Stimulated activated CD8-positive, alpha-beta memory T cell treated with anti-CD3 and anti-CD28 coated beads, Interleukin-7, amount 100 ng/mL, for 1 hour (primary cell): ENCODE measurements around the gene S100A14.
"Not testable (repeated sequence)": the region's sequence is repeated elsewhere in the genome, so short reads cannot be mapped to it uniquely, and the experiment has no call there.

Experiments
- DNase-seq, 2 donors: peaks; one replicate each; pipeline ENCODE4 v3.0.0-alpha.2; 2020; ENCODE audit warnings: low read depth in 2 of 2

The S100A14 gene

GRCh38 chr1:153615406-153615805 is 719 bp downstream of the S100A14 start:
- DNase-seq: no peak

DNA sequence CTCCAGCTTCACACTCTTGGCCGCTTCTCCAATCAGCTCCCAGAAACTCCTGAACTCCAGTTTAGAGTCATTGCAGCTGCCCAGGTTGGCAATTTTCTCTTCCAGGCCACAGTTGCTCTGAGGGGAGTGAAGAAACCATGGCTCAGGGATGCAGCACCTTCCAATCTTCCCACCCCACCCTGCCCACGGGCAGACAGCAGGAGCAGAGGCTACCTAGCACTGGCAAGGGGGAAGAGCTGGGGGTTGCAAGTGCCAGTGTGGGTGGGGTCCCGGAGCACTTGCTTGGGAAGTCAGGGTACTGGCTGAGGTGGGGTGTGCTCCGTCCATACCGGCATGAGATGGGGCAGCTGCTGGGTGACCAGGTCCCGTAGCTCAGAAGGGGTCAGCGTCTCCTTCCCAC is 1.2 kb downstream of the S100A14 start:
- no peak for DNase-seq

- no peak for DNase-seq
These were observed 1.8 kb downstream of the S100A14 start for GRCh38 chr1:153614189-153614900.

- no peak for DNase-seq
These were observed 2.7 kb downstream of the S100A14 start for GRCh38 chr1:153613406-153613805.

GRCh38 chr1:153612755-153613331 is 3.3 kb downstream of the S100A14 start, which contains the start of gene S100A16:
Gene S100A16, minus strand, starts transcription at chr1:153613137. Its CDS starts 4,986 bp downstream, at chr1:153608151.
- DNase-seq: no peak

DNA sequence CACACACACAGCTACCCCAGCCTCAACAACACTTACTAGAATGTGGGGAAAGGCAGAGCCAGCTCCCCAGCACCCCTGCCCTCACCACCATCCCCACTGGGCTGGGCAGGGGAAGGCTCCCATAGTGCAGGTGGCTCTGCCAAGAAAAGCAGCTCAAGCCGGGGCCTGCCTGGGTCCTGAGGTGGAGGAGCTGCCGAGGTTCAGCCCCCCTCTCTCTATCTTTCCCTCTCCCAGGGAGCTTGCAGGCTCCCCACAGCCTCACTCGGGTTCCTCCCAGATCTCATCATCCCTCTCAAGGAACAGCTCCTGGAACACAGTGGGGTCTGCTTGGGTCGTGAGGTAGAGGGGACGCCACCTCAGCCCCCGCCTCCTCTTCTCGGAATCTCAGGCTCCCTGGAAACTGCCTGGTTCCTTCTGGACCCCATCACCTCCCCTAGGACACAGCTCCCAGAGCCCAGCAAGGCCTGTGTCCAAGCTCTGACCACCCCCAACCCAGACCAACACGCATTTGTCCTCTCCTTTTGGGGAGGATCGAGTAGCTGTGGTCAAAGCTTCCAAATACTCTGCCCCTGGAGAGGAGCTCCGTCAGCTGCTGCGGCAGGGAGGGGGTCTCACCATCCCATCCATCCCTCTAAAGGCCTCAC is 3.9 kb downstream of the S100A14 start:
- no peak for DNase-seq

GRCh38 chr1:153611356-153611755 is 4.8 kb downstream of the S100A14 start:
- DNase-seq: no peak

DNA sequence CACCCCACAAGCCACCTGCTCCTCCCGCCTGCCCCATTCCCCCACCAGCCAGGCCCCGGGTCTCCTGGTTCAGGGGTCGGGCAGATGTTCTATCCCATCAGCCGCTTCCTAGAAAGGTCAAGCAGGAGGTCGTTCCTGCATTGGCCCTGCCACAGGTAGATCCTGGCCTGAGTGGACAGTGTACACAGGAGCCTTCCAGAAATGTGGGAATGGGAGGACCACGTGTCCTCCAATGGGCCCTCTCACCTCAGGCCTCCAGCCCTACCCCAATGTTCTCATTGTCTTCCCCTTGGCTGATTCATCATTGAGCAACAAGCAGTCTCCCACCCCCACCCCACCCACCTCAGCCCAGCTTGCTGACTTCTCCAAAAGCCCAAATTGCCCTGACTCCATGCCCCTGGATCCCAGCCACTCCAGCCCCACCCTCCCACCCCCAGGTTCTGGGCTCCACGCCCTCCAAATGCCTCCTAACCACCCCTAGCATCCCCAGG is 5.3 kb downstream of the S100A14 start:
- DNase-seq: no peak

DNA sequence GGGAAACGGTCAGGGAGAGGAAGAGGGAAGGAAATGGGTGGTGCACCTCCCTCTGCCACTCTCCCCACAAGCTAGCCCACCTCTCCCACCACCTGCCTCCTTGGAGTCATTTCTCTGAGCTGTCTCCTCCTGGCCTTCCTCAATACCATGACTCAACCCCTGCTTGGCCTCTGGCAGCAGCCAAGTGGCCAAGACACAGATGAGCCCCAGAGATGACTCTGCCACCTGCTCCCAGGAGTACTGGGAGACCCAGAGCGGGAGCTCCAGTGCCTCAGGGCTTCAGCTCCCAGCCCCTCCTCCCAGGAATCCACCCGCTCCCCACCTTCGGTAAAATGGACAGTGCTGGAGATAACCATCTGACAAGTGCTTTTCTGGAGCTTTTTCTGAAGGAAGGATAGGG is 5.8 kb downstream of the S100A14 start:
- DNase-seq: no peak

DNA sequence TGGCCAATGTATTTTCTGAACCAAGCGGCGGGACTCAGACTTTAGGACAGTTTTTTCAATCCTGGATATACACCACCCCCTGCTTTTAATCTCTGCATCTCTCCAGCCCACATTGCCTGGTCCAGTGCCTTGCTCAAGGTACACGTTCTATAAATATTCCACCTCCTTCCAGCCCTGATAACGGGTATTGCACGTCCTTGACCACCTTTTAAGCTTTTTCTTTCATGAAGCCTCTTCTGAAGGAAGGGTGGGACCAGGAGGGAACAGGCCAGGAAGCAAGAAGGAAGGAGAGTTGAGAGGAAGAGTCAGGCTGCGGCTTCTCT is 6.6 kb downstream of the S100A14 start:
- DNase-seq: no peak

- no peak for DNase-seq
These were observed 7.2 kb downstream of the S100A14 start for GRCh38 chr1:153608742-153609584.

GRCh38 chr1:153608089-153608682 is 7.9 kb downstream of the S100A14 start:
- DNase-seq: no peak

DNA sequence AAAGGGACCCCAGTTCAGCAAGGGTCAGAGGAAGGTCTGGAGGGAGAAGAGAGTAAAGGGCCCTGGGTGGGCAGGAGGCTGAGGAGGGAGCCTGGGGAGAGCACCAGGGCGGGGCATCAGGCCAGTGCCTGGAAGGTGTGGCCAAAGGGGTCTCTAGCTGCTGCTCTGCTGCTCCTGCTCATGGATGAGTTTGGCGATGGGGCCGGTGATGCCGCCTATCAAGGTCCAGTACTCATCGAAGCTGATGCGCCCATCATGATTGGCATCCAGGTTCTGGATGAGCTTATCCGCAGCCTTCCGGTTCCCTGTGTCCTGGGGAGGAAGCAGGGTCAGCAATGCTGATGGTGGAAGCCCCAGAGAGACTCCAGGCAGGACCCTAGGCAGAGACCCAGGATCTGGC is 8.7 kb downstream of the S100A14 start:
- DNase-seq: no peak

- DNase-seq: no peak
These were observed 9.9 kb downstream of the S100A14 start for GRCh38 chr1:153606194-153606593.

GRCh38 chr1:153602749-153603148 is 13.4 kb downstream of the S100A14 start:
- DNase-seq: no peak

DNA sequence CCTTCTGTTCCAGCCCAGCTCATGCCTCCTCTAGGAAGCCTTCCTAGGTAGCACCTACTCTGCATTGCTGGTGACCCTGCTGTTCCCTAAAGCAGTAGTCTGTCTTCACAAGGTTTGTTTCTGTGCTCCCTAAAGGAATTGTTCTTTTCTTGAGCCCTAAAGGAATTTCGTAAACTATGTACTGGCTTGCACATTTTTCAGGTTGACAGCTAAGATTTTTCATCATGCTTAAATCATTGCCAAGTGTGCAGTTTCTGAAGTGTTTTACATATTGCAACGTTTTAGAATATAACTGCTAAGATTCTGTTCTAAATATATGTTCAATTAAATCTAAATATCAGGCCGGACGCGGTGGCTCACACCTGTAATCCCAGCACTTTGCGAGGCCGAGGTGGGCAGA is 16.3 kb downstream of the S100A14 start:
- no peak for DNase-seq

DNA sequence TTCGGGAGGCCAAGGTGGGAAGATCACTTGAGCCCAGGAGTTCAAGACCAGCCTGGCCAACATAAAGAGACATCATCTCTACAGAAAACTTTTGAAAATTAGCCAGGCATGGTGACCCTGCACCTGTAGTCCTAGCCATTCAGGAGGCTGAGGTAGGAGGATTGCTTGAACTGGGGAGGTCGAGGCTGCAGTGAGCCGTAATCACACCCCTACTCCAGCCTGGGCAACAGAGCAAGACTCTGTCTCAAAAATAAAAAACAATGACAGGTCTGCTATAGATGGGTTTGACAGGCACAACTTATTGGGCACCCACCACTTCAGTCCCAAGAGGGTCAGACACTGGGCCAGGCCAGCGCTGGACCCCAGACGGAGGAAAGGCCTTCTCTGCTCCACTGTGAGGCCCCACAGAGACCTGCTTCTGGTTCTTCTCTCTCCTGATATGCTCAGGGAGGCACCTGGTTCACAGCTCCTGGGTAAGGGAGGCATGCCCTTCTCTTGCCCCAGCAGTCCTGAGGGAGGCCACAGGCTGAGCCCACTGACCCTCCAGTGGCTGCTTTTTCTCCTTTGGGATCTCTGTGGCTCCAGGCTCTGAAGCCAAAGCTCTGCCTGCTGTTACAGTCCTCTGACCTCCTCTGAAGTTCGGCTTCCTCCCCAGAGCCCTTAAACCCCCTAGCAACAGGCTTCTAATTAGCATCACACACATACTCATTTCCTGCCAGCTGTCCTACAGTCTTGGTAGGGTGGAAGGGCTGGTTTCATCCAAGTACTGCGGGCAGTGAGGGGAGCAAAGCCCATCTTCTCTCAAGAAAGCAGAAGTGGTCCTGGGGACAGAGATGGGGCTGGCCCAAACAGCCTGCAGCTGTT is 17.6 kb downstream of the S100A14 start:
- no peak for DNase-seq

DNA sequence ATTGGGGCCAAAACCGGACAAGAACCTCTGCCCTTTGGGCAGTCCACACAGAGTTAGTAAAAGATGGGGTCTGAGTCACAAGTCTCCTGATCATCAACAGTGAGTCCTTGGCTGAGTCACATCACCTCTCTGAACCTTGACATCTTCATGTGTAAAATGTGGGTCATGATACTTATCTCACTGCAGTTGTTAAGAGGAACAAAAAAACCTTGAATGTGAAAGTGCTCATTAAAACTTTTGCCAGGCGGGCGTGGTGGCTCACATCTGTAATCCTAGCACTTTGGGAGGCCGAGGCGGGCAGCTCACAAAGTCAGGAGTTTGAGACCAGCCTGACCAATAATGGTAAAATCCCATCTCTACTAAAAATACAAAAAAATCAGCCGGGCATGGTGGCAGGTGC is 18.9 kb downstream of the S100A14 start:
- no peak for DNase-seq

- no peak for DNase-seq
These were observed 23.4 kb downstream of the S100A14 start for GRCh38 chr1:153592748-153593147.

DNA sequence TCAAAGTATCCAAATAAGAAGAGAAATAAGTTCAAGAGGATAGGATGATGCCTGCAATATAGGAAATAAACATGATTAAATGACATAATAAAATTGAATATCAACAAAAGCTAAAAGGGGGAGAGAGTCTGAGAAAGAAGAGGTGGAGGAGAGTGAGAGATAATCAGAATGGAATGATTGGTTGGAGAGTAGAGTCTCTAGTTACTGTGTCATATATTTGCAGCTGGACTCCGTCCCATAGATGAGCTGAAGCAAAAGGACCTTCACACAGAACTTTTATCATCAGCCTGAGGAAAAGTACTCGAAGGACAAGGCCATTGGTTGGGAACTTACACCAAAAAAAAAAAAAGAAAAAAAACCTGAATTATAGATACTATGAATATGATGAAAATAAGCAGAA is 27.6 kb downstream of the S100A14 start:
- no peak for DNase-seq

DNA sequence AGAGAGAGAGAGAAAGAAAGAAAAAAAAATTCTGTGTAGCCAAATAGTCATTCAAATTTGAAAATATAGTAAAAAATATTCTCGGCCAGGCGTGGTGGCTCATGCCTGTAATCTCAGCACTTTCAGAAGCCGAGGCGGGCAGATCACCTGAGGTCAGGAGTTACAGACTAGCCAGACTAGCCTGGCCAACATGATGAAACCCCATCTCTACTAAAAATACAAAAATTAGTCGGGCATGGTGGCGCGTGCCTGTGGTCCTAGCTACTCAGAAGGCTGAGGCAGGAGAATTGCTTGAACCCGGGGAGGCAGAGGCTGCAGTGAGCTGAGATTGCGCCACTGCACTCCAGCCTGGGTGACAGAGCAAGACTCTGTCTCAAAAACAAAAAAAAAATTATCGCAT is 28.1 kb downstream of the S100A14 start:
- DNase-seq: not testable (repeated sequence)
